ENCODE measurements around the gene TP63. TPM values are rescaled to one million over a fixed set of nuclear protein-coding genes. Genes with fewer than 3 reads are reported as not detected.

The TP63 gene
- polyA plus RNA-seq, 4 donors = under 0.01 to 0.12 (median 0.03) TPM; not detected in 1

DNA sequence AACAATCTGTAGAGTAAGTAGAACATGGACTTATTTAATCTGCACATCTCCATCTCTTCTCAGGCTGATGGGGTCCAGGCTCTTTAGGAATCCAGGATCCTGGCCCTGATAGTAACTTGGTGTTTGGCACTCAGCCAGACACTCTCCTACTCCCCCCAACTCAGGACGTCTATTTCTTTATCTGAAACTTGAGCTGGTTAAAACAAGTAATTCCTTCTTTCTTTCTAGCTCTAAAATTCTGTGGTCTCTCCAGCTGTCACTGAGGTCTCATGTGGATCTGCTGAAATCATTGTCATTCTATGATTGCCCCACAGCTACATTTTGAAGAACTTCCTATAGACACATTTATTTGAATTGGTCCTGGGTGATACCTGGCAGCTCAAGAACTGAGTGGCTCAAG, 59.0 kb downstream of the TP63 start:
- no peak for FAIRE-seq
- H3K4me3 ChIP-seq (ENCODE audit: low read depth in 1 of 3, low read length in 3 of 3) = no peak overlapping the region
- no peak for DNase-seq
- no peaks in the 10 kb centered on the region for H3K4me1 ChIP-seq (ENCODE audit: control insufficient read depth in 3 of 3, insufficient read depth in 2 of 3, low read depth in 1 of 3, low read length in 2 of 3)
- WGBS, 3 donors = 18 to 29% (median 26%) methylated on average over 1 of the region's 1 CpG
- H3K9me3 ChIP-seq (ENCODE audit: control insufficient read depth in 2 of 2, insufficient read depth in 1 of 2, low read depth in 1 of 2, low read length in 1 of 2) = no peaks in the 10 kb centered on the region
- H3K36me3 ChIP-seq (ENCODE audit: control insufficient read depth in 3 of 3, insufficient read depth in 2 of 3, low read depth in 1 of 3, low read length in 3 of 3) = no peaks in the 10 kb centered on the region
- no peaks in the 10 kb centered on the region for H3K27me3 ChIP-seq (ENCODE audit: control insufficient read depth in 3 of 3, insufficient read depth in 3 of 3, low read length in 3 of 3)
- no peak overlapping the region for H3K27ac ChIP-seq (ENCODE audit: low read depth in 1 of 3, low read length in 2 of 3)

DNA sequence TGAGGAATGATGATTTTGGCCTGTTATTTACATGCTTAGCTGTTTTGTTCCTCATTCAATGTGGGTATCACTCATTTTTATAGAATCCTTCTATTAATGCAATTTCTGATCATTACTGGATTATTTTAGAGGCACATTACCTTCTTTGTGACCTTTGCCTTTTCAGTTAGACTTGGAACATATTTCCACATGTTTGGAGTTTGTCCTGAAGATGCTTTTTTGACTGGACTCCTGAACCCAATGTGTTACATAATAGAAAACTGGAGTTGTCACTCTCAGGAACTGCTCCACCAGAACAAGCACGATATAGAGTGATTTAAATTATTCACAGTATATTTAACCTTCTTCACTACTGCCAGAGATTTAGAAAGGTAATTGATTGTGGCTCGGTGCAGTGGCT, 59.5 kb downstream of the TP63 start:
- Histone ChIP-seq H3K27me3 (ENCODE audit: control insufficient read depth in 3 of 3, insufficient read depth in 3 of 3, low read length in 3 of 3) (no peaks in the 10 kb centered on the region), H3K27ac (ENCODE audit: low read depth in 1 of 3, low read length in 2 of 3) (no peak overlapping the region), H3K4me3 (ENCODE audit: low read depth in 1 of 3, low read length in 3 of 3) (no peak overlapping the region), H3K9me3 (ENCODE audit: control insufficient read depth in 2 of 2, insufficient read depth in 1 of 2, low read depth in 1 of 2, low read length in 1 of 2) (no peaks in the 10 kb centered on the region), H3K4me1 (ENCODE audit: control insufficient read depth in 3 of 3, insufficient read depth in 2 of 3, low read depth in 1 of 3, low read length in 2 of 3) (no peaks in the 10 kb centered on the region), H3K36me3 (ENCODE audit: control insufficient read depth in 3 of 3, insufficient read depth in 2 of 3, low read depth in 1 of 3, low read length in 3 of 3) (no peaks in the 10 kb centered on the region)
- no peak for DNase-seq
- 80 to 88% (median 86%) methylated on average over 2 of the region's 2 CpGs for WGBS, 3 donors
- FAIRE-seq = no peak

DNA sequence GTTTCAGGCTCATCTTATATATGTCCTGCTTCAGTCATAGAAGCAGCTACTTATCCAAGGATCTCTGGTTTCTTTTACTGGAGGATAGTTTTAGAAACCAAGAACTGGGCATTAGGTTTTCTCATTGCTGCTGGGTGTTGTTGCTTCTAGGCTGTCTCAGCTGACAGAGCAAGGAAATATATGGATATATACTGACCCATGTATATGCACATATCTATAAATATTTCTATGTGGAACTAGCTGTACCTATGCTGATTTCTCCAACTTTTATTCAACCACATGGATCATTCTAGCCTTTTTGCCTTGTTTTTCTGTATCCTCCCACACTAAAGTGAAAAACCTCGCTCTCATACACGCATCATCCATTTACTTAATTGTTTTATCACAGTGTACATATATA, 64.2 kb downstream of the TP63 start:
- no peak for DNase-seq
- H3K9me3 ChIP-seq (ENCODE audit: control insufficient read depth in 2 of 2, insufficient read depth in 1 of 2, low read depth in 1 of 2, low read length in 1 of 2) = no peaks in the 10 kb centered on the region
- no peak overlapping the region for H3K27ac ChIP-seq (ENCODE audit: low read depth in 1 of 3, low read length in 2 of 3)
- H3K4me3 ChIP-seq (ENCODE audit: low read depth in 1 of 3, low read length in 3 of 3) = no peak overlapping the region
- no peak for FAIRE-seq
- H3K36me3 ChIP-seq (ENCODE audit: control insufficient read depth in 3 of 3, insufficient read depth in 2 of 3, low read depth in 1 of 3, low read length in 3 of 3) = no peaks in the 10 kb centered on the region
- H3K27me3 ChIP-seq (ENCODE audit: control insufficient read depth in 3 of 3, insufficient read depth in 3 of 3, low read length in 3 of 3) = no peaks in the 10 kb centered on the region
- 95 to 97% (median 96%) methylated on average over 2 of the region's 2 CpGs for WGBS, 3 donors
- H3K4me1 ChIP-seq (ENCODE audit: control insufficient read depth in 3 of 3, insufficient read depth in 2 of 3, low read depth in 1 of 3, low read length in 2 of 3) = no peaks in the 10 kb centered on the region

DNA sequence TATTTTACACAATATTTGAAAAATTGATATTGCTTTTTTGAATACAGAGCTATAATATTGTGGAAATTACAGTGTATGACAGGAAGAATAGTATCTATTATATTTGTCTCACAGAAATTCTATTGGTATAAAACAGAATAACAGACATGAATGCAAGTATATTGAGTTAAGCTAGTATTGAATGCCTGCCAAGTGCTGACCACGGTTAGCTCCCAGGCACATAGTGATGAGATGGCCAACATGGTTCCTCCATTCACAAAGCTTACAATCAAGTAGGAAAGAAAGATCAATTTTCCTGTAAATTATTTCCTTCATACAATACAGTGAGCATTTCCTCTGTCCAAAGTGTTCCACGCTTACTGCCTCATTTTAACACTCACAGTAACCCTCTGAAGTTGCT, 67.6 kb downstream of the TP63 start:
- Histone ChIP-seq H3K4me1 (ENCODE audit: control insufficient read depth in 3 of 3, insufficient read depth in 2 of 3, low read depth in 1 of 3, low read length in 2 of 3) (no peaks in the 10 kb centered on the region), H3K27ac (ENCODE audit: low read depth in 1 of 3, low read length in 2 of 3) (no peak overlapping the region), H3K27me3 (ENCODE audit: control insufficient read depth in 3 of 3, insufficient read depth in 3 of 3, low read length in 3 of 3) (no peaks in the 10 kb centered on the region), H3K36me3 (ENCODE audit: control insufficient read depth in 3 of 3, insufficient read depth in 2 of 3, low read depth in 1 of 3, low read length in 3 of 3) (no peaks in the 10 kb centered on the region), H3K9me3 (ENCODE audit: control insufficient read depth in 2 of 2, insufficient read depth in 1 of 2, low read depth in 1 of 2, low read length in 1 of 2) (no peaks in the 10 kb centered on the region), H3K4me3 (ENCODE audit: low read depth in 1 of 3, low read length in 3 of 3) (no peak overlapping the region)
- no peak for DNase-seq
- peak; percentile 26 for FAIRE-seq
- 65 to 66% (median 65%) methylated on average over 2 of the region's 2 CpGs for WGBS, 3 donors

DNA sequence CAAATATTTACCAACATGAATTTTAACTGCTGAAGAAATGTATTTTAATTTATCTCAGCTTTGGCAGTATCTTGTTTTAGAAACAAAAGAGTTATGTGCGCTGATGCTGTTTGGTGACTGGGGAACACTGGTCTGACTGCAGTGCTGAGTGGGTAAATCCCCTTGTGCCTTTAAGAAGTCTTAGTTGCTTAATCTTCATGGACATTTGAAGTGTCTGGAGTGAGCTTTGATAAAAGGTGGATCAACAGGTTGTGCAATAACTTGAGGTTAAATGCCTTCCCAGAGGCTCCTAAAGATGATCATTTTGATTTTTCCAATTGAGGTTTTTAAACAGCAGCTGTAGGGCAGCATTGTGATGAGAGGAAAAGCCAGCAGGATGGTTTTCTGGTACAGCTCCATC, 68.7 kb downstream of the TP63 start:
- WGBS, 3 donors = 86 to 88% (median 87%) methylated on average over 1 of the region's 1 CpG
- Histone ChIP-seq H3K27me3 (ENCODE audit: control insufficient read depth in 3 of 3, insufficient read depth in 3 of 3, low read length in 3 of 3) (no peaks in the 10 kb centered on the region), H3K4me1 (ENCODE audit: control insufficient read depth in 3 of 3, insufficient read depth in 2 of 3, low read depth in 1 of 3, low read length in 2 of 3) (no peaks in the 10 kb centered on the region), H3K4me3 (ENCODE audit: low read depth in 1 of 3, low read length in 3 of 3) (no peak overlapping the region), H3K9me3 (ENCODE audit: control insufficient read depth in 2 of 2, insufficient read depth in 1 of 2, low read depth in 1 of 2, low read length in 1 of 2) (no peaks in the 10 kb centered on the region), H3K27ac (ENCODE audit: low read depth in 1 of 3, low read length in 2 of 3) (no peak overlapping the region), H3K36me3 (ENCODE audit: control insufficient read depth in 3 of 3, insufficient read depth in 2 of 3, low read depth in 1 of 3, low read length in 3 of 3) (no peaks in the 10 kb centered on the region)
- DNase-seq (no peak), FAIRE-seq (no peak)

DNA sequence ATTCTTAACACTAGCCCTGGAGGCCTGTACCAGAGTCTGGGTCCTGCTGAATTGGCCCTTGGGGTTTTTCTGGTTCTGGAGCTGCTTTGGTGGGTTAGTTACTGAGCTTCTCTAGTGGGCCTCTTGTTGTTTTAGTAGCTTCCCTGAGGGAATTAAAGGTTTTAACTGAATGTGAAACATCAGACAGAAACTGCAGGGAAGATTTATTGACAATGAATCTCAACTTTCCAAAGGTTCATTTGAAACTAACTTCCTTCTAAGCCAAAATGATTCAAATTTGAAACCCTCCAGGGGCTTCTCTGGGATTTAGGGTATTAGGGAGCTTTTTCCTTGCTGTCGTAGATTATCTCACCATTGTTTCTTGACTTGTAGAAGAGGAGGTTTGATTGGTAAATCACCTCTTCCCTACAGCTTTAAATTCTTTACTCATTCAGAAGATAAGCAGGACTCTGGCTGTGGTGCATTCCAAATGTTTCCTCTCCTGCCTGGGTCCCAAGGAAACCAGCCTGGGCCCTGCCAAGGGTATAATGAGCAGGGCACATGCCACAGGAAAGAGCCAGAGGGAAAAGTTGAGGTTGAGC, 71.0 kb downstream of the TP63 start:
- H3K4me3 ChIP-seq (ENCODE audit: low read depth in 1 of 3, low read length in 3 of 3) = no peak overlapping the region
- H3K27me3 ChIP-seq (ENCODE audit: control insufficient read depth in 3 of 3, insufficient read depth in 3 of 3, low read length in 3 of 3) = no peaks in the 10 kb centered on the region
- H3K27ac ChIP-seq (ENCODE audit: low read depth in 1 of 3, low read length in 2 of 3) = no peak overlapping the region
- H3K36me3 ChIP-seq (ENCODE audit: control insufficient read depth in 3 of 3, insufficient read depth in 2 of 3, low read depth in 1 of 3, low read length in 3 of 3) = no peaks in the 10 kb centered on the region
- DNase-seq = no peak
- no peaks in the 10 kb centered on the region for H3K4me1 ChIP-seq (ENCODE audit: control insufficient read depth in 3 of 3, insufficient read depth in 2 of 3, low read depth in 1 of 3, low read length in 2 of 3)
- no peak for FAIRE-seq
- 92 to 100% (median 96%) methylated on average over 1 of the region's 1 CpG for WGBS, 3 donors
- H3K9me3 ChIP-seq (ENCODE audit: control insufficient read depth in 2 of 2, insufficient read depth in 1 of 2, low read depth in 1 of 2, low read length in 1 of 2) = no peaks in the 10 kb centered on the region

DNA sequence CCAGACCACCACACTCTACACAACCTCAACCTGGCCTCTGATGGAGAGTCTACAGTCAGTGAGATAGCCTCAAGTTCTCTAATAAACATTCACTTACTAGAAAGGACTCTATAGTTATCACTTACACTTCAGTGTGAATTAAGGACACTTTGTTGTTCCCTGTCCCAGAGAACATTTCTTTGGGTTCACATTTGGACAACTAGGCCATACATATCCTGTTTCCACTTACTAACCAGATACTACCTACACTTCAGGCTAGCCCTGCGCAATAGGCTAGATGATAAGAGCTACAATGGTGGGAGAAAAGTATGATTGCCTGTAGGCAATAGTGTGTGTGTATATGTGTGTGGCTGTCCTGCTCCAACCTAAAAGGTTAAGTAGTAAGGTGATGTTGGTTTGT, 72.7 kb downstream of the TP63 start:
- H3K27me3 ChIP-seq (ENCODE audit: control insufficient read depth in 3 of 3, insufficient read depth in 3 of 3, low read length in 3 of 3) = no peaks in the 10 kb centered on the region
- no peak for FAIRE-seq
- DNase-seq = no peak
- 51 to 76% (median 54%) methylated on average over 1 of the region's 1 CpG for WGBS, 3 donors
- H3K4me1 ChIP-seq (ENCODE audit: control insufficient read depth in 3 of 3, insufficient read depth in 2 of 3, low read depth in 1 of 3, low read length in 2 of 3) = no peaks in the 10 kb centered on the region
- no peak overlapping the region for H3K27ac ChIP-seq (ENCODE audit: low read depth in 1 of 3, low read length in 2 of 3)
- no peaks in the 10 kb centered on the region for H3K36me3 ChIP-seq (ENCODE audit: control insufficient read depth in 3 of 3, insufficient read depth in 2 of 3, low read depth in 1 of 3, low read length in 3 of 3)
- H3K4me3 ChIP-seq (ENCODE audit: low read depth in 1 of 3, low read length in 3 of 3) = no peak overlapping the region
- no peaks in the 10 kb centered on the region for H3K9me3 ChIP-seq (ENCODE audit: control insufficient read depth in 2 of 2, insufficient read depth in 1 of 2, low read depth in 1 of 2, low read length in 1 of 2)

DNA sequence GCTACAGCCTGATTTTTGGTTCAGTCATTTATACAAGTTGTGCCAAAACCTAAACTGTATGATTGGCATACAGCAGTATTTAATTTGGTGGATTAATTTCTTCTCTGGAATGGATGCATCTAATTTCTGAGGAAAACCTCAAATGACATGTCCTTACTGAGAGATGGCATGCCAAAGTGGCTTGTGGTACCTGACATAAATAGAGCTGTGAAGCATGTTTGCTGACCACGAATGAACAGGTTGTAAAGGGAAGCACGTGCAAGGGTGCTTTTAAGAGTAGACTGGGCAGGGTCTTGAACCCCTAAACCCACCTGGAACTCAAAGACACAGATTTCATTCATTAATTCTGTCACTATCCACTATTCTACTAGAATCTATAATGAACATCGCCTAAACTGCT, 77.2 kb downstream of the TP63 start:
- FAIRE-seq = no peak
- Histone ChIP-seq H3K27me3 (ENCODE audit: control insufficient read depth in 3 of 3, insufficient read depth in 3 of 3, low read length in 3 of 3) (no peaks in the 10 kb centered on the region), H3K36me3 (ENCODE audit: control insufficient read depth in 3 of 3, insufficient read depth in 2 of 3, low read depth in 1 of 3, low read length in 3 of 3) (no peaks in the 10 kb centered on the region), H3K4me1 (ENCODE audit: control insufficient read depth in 3 of 3, insufficient read depth in 2 of 3, low read depth in 1 of 3, low read length in 2 of 3) (no peaks in the 10 kb centered on the region), H3K4me3 (ENCODE audit: low read depth in 1 of 3, low read length in 3 of 3) (no peak overlapping the region), H3K27ac (ENCODE audit: low read depth in 1 of 3, low read length in 2 of 3) (no peak overlapping the region), H3K9me3 (ENCODE audit: control insufficient read depth in 2 of 2, insufficient read depth in 1 of 2, low read depth in 1 of 2, low read length in 1 of 2) (no peaks in the 10 kb centered on the region)
- WGBS, 3 donors = 75 to 84% (median 81%) methylated on average over 3 of the region's 3 CpGs
- DNase-seq = no peak

DNA sequence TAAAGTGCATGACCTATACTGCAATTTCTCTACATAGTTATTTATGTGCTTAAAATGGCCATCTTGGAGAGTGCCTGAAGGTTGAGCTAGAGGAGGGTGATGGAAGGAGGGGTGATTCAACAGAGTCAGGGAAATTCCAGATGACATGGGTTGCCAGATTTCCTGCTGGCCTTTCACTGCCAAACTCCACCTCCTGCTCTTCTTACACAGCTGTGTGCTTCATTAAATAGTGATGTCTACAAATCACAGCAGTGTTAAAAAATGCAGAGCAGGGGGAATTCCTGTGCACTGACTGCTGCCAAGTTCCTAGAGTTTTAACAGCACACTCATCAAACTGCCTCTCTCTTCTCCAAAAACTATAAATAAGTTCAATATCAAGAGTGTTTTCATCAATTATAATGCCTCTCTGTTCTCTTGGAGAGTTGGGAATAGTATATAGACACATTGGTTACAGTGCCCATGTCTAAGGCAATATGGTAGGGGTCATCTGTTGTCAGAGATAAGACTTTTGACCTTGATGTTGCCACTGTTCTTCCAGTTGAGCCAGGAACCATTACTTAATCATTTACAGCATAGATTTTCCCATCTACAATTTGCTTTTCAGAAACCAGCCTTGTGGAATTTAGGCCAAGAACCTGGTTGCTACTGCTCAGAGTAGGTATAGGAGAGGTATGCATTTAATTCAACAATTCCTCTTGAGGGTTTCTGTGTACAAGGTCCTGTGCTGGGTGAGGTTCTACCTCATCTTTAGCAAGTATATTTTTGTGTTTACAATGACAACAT, 79.6 kb downstream of the TP63 start:
- peaks cover 0 to 2% (median 0%) of the 10 kb centered on the region in 3 donors for H3K4me1 ChIP-seq (ENCODE audit: control insufficient read depth in 3 of 3, insufficient read depth in 2 of 3, low read depth in 1 of 3, low read length in 2 of 3)
- H3K9me3 ChIP-seq (ENCODE audit: control insufficient read depth in 2 of 2, insufficient read depth in 1 of 2, low read depth in 1 of 2, low read length in 1 of 2) = no peaks in the 10 kb centered on the region
- H3K36me3 ChIP-seq (ENCODE audit: control insufficient read depth in 3 of 3, insufficient read depth in 2 of 3, low read depth in 1 of 3, low read length in 3 of 3) = no peaks in the 10 kb centered on the region
- no peak overlapping the region for H3K4me3 ChIP-seq (ENCODE audit: low read depth in 1 of 3, low read length in 3 of 3)
- H3K27ac ChIP-seq (ENCODE audit: low read depth in 1 of 3, low read length in 2 of 3) = no peak overlapping the region
- no peaks in the 10 kb centered on the region for H3K27me3 ChIP-seq (ENCODE audit: control insufficient read depth in 3 of 3, insufficient read depth in 3 of 3, low read length in 3 of 3)
- peak in 1 of 2 donors; percentile 36 for DNase-seq
- FAIRE-seq = no peak
